Measurements from ENCODE around the gene TMEM126A.

GRCh38 chr11:85685820-85686459 lies 38.2 kb downstream of the TMEM126A start, which contains the start of gene CCDC89:
- TF ChIP-seq EZH2 (IDR thresholded peaks at IDR 0.05; ENCODE audit: insufficient read depth, poor library complexity, severe bottlenecking) (no peak), EZH2phosphoT487 (IDR thresholded peaks at IDR 0.05; ENCODE audit: insufficient read depth, low read depth) (no peak)

Data from GM23248 (cell line).